GM18861 (cell line): ENCODE measurements around the gene DCUN1D3.
A peak's percentile ranks its signal among the peaks of the same experiment; 100 is the strongest.
"Not testable (repeated sequence)": the region's sequence is repeated elsewhere in the genome, so short reads cannot be mapped to it uniquely, and the experiment has no call there.

Experiments
- ATAC-seq: cut with Tn5 transposase; IDR thresholded peaks from one replicate; pipeline ENCODE4 v1.9.1; 2021; ENCODE audit not compliant: unreplicated experiment

Gene DCUN1D3

GRCh38 chr16:20865420-20866131 is 34.6 kb downstream of the DCUN1D3 start:
- ATAC-seq, result peak; percentile 59

GRCh38 chr16:20864376-20864775 is 35.8 kb downstream of the DCUN1D3 start:
- not testable (repeated sequence) for ATAC-seq

GRCh38 chr16:20862162-20862960 is 37.8 kb downstream of the DCUN1D3 start:
- no peak for ATAC-seq

GRCh38 chr16:20860995-20861394 is 39.2 kb downstream of the DCUN1D3 start:
- not testable (repeated sequence) for ATAC-seq

GRCh38 chr16:20860361-20860760 is 39.8 kb downstream of the DCUN1D3 start:
- ATAC-seq, result no peak

GRCh38 chr16:20859699-20860098 is 40.5 kb downstream of the DCUN1D3 start:
- ATAC-seq, result no peak

GRCh38 chr16:20859229-20859628 is 40.9 kb downstream of the DCUN1D3 start:
- ATAC-seq, result no peak

- no peak for ATAC-seq
Observed at GRCh38 chr16:20857281-20857680, 42.9 kb downstream of the DCUN1D3 start.

- no peak for ATAC-seq
Observed at GRCh38 chr16:20854963-20855362, 45.2 kb downstream of the DCUN1D3 start.

- no peak for ATAC-seq
Observed at GRCh38 chr16:20853981-20854620, 46.1 kb downstream of the DCUN1D3 start.

GRCh38 chr16:20853143-20853542 is 47.0 kb downstream of the DCUN1D3 start:
- ATAC-seq, result no peak

GRCh38 chr16:20851601-20852000 is 48.6 kb downstream of the DCUN1D3 start:
- no peak for ATAC-seq

- no peak for ATAC-seq
Observed at GRCh38 chr16:20850981-20851380, 49.2 kb downstream of the DCUN1D3 start.

GRCh38 chr16:20849589-20850390 is 50.4 kb downstream of the DCUN1D3 start:
- no peak for ATAC-seq

GRCh38 chr16:20847550-20847949 is 52.6 kb downstream of the DCUN1D3 start:
- ATAC-seq, result no peak

- no peak for ATAC-seq
Observed at GRCh38 chr16:20846551-20846950, 53.6 kb downstream of the DCUN1D3 start.

- ATAC-seq, result no peak
Observed at GRCh38 chr16:20846030-20846429, 54.1 kb downstream of the DCUN1D3 start.

- no peak for ATAC-seq
Observed at GRCh38 chr16:20844588-20844987, 55.6 kb downstream of the DCUN1D3 start.

GRCh38 chr16:20844054-20844453 is 56.1 kb downstream of the DCUN1D3 start:
- no peak for ATAC-seq

GRCh38 chr16:20839504-20839903 is 60.7 kb downstream of the DCUN1D3 start:
- no peak for ATAC-seq

- no peak for ATAC-seq
Observed at GRCh38 chr16:20838240-20838639, 61.9 kb downstream of the DCUN1D3 start.
